Fibroblast of lung (primary cell): ENCODE data around the gene CARD14.

Source experiments
- EZH2 ChIP-seq: IDR thresholded peaks from 2 replicates; pipeline ENCODE4 v1.5.1; 2012; ENCODE audit warnings: low read length, control low read depth, mild to moderate bottlenecking; ENCODE audit errors: missing control alignments
- TF ChIP-seq, protein P1 (sequence below), 2 donors: IDR thresholded peaks in 1 of 2; conservative IDR thresholded peaks in 1 of 2; 1 replicate in 1 of 2; 2 replicates in 1 of 2; pipeline ENCODE4 v1.5.1; 2011 to 2012; ENCODE audit warnings: low read length in 2 of 2, control low read depth in 1 of 2, inconsistent platforms in 1 of 2, low read depth in 1 of 2, mild to moderate bottlenecking in 1 of 2

DNA sequence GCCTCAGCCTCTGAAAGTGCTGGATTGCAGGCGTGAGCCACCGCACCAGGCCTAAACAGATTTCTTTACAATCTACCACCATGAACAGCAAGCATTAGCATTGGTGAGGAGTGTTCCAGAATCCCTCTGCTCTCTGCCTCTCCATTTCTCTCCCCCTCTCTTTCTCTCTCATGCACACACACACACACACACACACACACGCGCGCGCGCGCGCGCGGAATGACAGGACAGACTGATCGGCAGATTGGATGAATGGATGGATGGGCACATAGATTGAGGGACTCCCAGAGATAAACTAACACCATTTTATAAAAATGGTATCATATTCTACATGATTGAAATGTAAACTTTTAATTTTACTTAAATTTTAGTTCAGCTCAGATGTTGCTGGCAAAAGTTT is 3.3 kb downstream of the CARD14 start:
- TF ChIP-seq, protein P1, sequence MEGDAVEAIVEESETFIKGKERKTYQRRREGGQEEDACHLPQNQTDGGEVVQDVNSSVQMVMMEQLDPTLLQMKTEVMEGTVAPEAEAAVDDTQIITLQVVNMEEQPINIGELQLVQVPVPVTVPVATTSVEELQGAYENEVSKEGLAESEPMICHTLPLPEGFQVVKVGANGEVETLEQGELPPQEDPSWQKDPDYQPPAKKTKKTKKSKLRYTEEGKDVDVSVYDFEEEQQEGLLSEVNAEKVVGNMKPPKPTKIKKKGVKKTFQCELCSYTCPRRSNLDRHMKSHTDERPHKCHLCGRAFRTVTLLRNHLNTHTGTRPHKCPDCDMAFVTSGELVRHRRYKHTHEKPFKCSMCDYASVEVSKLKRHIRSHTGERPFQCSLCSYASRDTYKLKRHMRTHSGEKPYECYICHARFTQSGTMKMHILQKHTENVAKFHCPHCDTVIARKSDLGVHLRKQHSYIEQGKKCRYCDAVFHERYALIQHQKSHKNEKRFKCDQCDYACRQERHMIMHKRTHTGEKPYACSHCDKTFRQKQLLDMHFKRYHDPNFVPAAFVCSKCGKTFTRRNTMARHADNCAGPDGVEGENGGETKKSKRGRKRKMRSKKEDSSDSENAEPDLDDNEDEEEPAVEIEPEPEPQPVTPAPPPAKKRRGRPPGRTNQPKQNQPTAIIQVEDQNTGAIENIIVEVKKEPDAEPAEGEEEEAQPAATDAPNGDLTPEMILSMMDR (conservative IDR thresholded peaks at IDR 0.05 in 1 of 2, IDR thresholded peaks at IDR 0.05 in 1 of 2; ENCODE audit: low read depth in 1 of 2, low read length in 2 of 2), result no peak
- no peak for TF ChIP-seq EZH2
